Neuronal stem cell (in vitro differentiated cells): ENCODE results near the gene GARNL3.

Experiments used
- DNase-seq: peaks from one replicate; pipeline ENCODE4 v3.0.0-alpha.2; 2013; ENCODE audit warnings: low spot score
- H2AFZ ChIP-seq: one replicate; pipeline ENCODE4 v1.6.1; 2013; ENCODE audit warnings: mild to moderate bottlenecking, low read length, inconsistent platforms
- H2AK5ac ChIP-seq: 2 replicates; pipeline ENCODE4 v1.6.1; 2013; ENCODE audit warnings: low read depth, mild to moderate bottlenecking, inconsistent platforms, low read length, moderate library complexity, mixed read lengths
- H2BK120ac ChIP-seq: 2 replicates; pipeline ENCODE4 v1.6.1; 2013; ENCODE audit warnings: low read depth, mild to moderate bottlenecking, inconsistent platforms, low read length, moderate library complexity, mixed read lengths
- H2BK12ac ChIP-seq: one replicate; pipeline ENCODE4 v1.6.1; 2013; ENCODE audit warnings: low read length, inconsistent platforms
- H2BK15ac ChIP-seq: 2 replicates; pipeline ENCODE4 v1.6.1; 2013; ENCODE audit warnings: mild to moderate bottlenecking, low read length, inconsistent platforms, mixed read lengths
- H2BK5ac ChIP-seq: one replicate; pipeline ENCODE4 v1.6.1; 2013; ENCODE audit warnings: inconsistent platforms, mild to moderate bottlenecking, low read length, moderate library complexity
- H3K14ac ChIP-seq: one replicate; pipeline ENCODE4 v1.6.1; 2013; ENCODE audit warnings: low read length, inconsistent platforms
- H3K18ac ChIP-seq: 2 replicates; pipeline ENCODE4 v1.6.1; 2013; ENCODE audit warnings: low read length, inconsistent platforms
- H3K23ac ChIP-seq: 2 replicates; pipeline ENCODE4 v1.6.1; 2013; ENCODE audit warnings: low read depth, mild to moderate bottlenecking, mixed read lengths, low read length, inconsistent platforms; ENCODE audit not compliant: poor library complexity
- H3K27ac ChIP-seq: replicated peaks from 3 replicates; pipeline ENCODE4 v1.5.1; 2013; ENCODE audit warnings: low read length, inconsistent platforms
- H3K27me3 ChIP-seq, 3 experiments: 2 replicates each; pipeline ENCODE4 v1.6.1; 2013; ENCODE audit warnings: low read length in 3 of 3, mild to moderate bottlenecking in 2 of 3, inconsistent platforms in 1 of 3, low read depth in 1 of 3, mixed read lengths in 1 of 3, moderate library complexity in 1 of 3; ENCODE audit not compliant: control insufficient read depth in 3 of 3, insufficient read depth in 3 of 3
- H3K36me3 ChIP-seq, 2 donors: replicated peaks in 1 of 2; 2 replicates each; pipeline ENCODE4 v1.6.1; 2013; ENCODE audit warnings: low read length in 2 of 2; ENCODE audit not compliant: control insufficient read depth in 2 of 2, insufficient read depth in 2 of 2
- H3K4ac ChIP-seq: 2 replicates; pipeline ENCODE4 v1.6.1; 2013; ENCODE audit warnings: inconsistent platforms, mild to moderate bottlenecking, low read length, moderate library complexity
- H3K4me1 ChIP-seq, 2 donors: 1 replicate in 1 of 2; 2 replicates in 1 of 2; pipeline ENCODE4 v1.6.1; 2013; ENCODE audit warnings: low read length in 2 of 2, low read depth in 1 of 2; ENCODE audit not compliant: control insufficient read depth in 2 of 2, insufficient read depth in 1 of 2
- H3K4me2 ChIP-seq: one replicate; pipeline ENCODE4 v1.6.1; 2013; ENCODE audit warnings: mild to moderate bottlenecking, low read length, inconsistent platforms; ENCODE audit not compliant: insufficient read depth, poor library complexity, severe bottlenecking
- H3K4me3 ChIP-seq, 2 donors: 2 replicates each; pipeline ENCODE4 v1.5.1; 2013; ENCODE audit warnings: low read length in 2 of 2, mild to moderate bottlenecking in 2 of 2, inconsistent platforms in 1 of 2, moderate library complexity in 1 of 2
- H3K79me1 ChIP-seq: one replicate; pipeline ENCODE4 v1.6.1; 2013; ENCODE audit warnings: low read depth, mild to moderate bottlenecking, inconsistent platforms, low read length, moderate library complexity
- H3K9ac ChIP-seq: one replicate; pipeline ENCODE4 v1.6.1; 2013; ENCODE audit warnings: mild to moderate bottlenecking, low read depth, low read length, inconsistent platforms; ENCODE audit not compliant: poor library complexity
- H3K9me3 ChIP-seq, 2 donors: replicated peaks in 1 of 2; 2 replicates each; pipeline versions ENCODE3 to v1.6.1; 2013; ENCODE audit warnings: low read length in 2 of 2, mild to moderate bottlenecking in 2 of 2, inconsistent platforms in 1 of 2, low read depth in 1 of 2, mixed read lengths in 1 of 2, moderate library complexity in 1 of 2; ENCODE audit not compliant: control insufficient read depth in 2 of 2, insufficient read depth in 1 of 2
- H4K8ac ChIP-seq: one replicate; pipeline ENCODE4 v1.6.1; 2013; ENCODE audit warnings: low read depth, mild to moderate bottlenecking, inconsistent platforms, low read length, moderate library complexity
- H4K91ac ChIP-seq: one replicate; pipeline ENCODE4 v1.6.1; 2013; ENCODE audit warnings: low read length, low read depth, mild to moderate bottlenecking, inconsistent platforms; ENCODE audit not compliant: poor library complexity
- WGBS, 2 donors: extraction: QIAGEN DNeasy Blood & Tissue Kit; methylation state at CpG; one replicate each; pipeline ENCODE4 v1.1.7; 2013; ENCODE audit warnings: missing lambda C conversion rate in 2 of 2, mixed read lengths in 1 of 2; ENCODE audit not compliant: insufficient read length in 2 of 2, insufficient replicate concordance in 1 of 2; ENCODE audit errors: extremely low coverage in 2 of 2; 5-methylcytosine and 5-hydroxymethylcytosine counted together

GARNL3 gene

DNA sequence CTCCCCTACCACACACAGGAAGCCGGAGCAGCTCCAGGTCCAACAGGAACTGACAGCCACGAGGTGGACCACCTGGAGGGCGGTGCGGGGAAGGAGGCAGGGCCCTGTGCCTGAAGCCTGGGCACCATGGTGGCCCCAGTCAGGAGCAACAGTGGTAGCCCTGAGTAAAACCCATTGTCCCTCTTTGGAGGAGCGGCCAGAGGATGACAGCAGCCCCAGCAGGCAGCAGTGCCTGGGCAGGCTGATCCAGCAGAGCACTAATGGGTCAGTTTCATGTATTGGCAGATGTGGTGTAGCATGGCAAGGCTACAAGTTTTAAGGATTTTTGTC lies 47.7 kb upstream of the GARNL3 start:
- no CpG with 5 or more reads among the region's 5 CpGs for WGBS, 2 donors
- Histone ChIP-seq H2BK12ac (no peak overlapping the region), H3K9me3 (no peaks in the 10 kb centered on the region), H3K9ac (no peak overlapping the region), H3K4me1 (no peaks in the 10 kb centered on the region), H4K8ac (no peak overlapping the region), H3K18ac (no peak overlapping the region), H4K91ac (no peak overlapping the region), H3K23ac (peak overlapping the region; percentile 10), H2BK120ac (no peak overlapping the region), H3K27ac (no peak overlapping the region), H3K27me3 (no peaks in the 10 kb centered on the region), H3K4me2 (no peak overlapping the region), H2BK15ac (no peak overlapping the region), H3K14ac (no peak overlapping the region), H3K4me3 (no peak overlapping the region), H2AFZ (no peak overlapping the region), H2AK5ac (no peak overlapping the region), H2BK5ac (no peak overlapping the region), H3K4ac (no peak overlapping the region), H3K79me1 (no peaks in the 10 kb centered on the region), H3K36me3 (no peaks in the 10 kb centered on the region)
- DNase-seq = no peak

DNA sequence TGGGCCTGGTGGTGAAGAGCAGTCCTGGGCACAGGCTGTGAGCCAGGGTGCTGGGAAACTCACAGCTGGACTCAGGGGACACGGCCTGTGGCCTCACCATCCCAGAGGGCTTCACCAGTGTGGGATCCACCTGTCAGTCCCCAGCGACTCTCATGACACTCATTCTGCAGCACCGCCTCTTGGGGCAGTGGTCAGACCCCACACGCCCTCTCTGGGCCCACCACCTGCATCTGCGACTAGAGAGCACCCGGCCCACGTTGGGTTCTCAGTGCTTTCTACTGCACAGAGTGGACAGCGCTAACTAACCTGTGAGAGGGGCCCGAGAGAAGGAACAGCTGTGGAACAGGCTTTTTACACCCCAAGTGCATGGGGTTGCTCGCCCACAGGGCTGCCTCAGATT lies 45.8 kb upstream of the GARNL3 start:
- H3K4me2 ChIP-seq = no peak overlapping the region
- no peak for DNase-seq
- H3K79me1 ChIP-seq = no peaks in the 10 kb centered on the region
- peaks cover 0 to 1% of the 10 kb centered on the region in 2 donors for H3K4me1 ChIP-seq
- H3K23ac ChIP-seq = no peak overlapping the region
- no peak overlapping the region for H3K9ac ChIP-seq
- no peak overlapping the region for H3K14ac ChIP-seq
- no peak overlapping the region for H3K18ac ChIP-seq
- no peak overlapping the region for H2BK15ac ChIP-seq
- H2BK5ac ChIP-seq = no peak overlapping the region
- H3K9me3 ChIP-seq = no peaks in the 10 kb centered on the region
- no peak overlapping the region for H3K4me3 ChIP-seq
- H3K27me3 ChIP-seq = peaks cover 0 to 17% (median 8%) of the 10 kb centered on the region in 3 experiments
- H3K4ac ChIP-seq = no peak overlapping the region
- no peak overlapping the region for H3K27ac ChIP-seq
- H2AK5ac ChIP-seq = no peak overlapping the region
- no peak overlapping the region for H2AFZ ChIP-seq
- no peak overlapping the region for H4K8ac ChIP-seq
- no peak overlapping the region for H2BK12ac ChIP-seq
- H3K36me3 ChIP-seq = no peaks in the 10 kb centered on the region
- WGBS, 2 donors = no CpG with 5 or more reads among the region's 10 CpGs
- H2BK120ac ChIP-seq = no peak overlapping the region
- no peak overlapping the region for H4K91ac ChIP-seq

DNA sequence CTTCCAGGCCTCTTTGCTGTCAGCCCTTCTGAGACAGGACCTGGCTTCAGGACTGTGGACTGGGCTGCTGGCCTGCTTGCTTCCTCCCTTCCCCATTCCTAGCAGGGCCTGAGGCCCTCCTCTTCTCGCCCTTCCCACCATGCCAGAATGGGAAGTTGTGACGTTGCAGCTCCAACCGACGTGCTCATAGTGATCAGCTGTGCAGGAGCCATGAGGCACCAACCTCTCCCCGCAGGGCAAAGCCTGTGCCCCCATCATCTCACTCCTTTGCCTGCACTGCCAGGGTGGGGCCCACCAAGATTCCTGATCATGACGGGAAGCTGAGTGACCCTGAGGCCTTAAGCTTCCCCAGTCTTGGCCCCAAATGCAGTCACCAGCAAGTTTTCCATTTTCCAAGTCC lies 45.1 kb upstream of the GARNL3 start:
- H3K14ac ChIP-seq = no peak overlapping the region
- H3K4ac ChIP-seq = no peak overlapping the region
- H3K36me3 ChIP-seq = no peaks in the 10 kb centered on the region
- no peak overlapping the region for H2BK15ac ChIP-seq
- H3K9me3 ChIP-seq = no peaks in the 10 kb centered on the region
- peaks cover 0 to 5% of the 10 kb centered on the region in 2 donors for H3K4me1 ChIP-seq
- H3K79me1 ChIP-seq = no peaks in the 10 kb centered on the region
- peaks cover 0 to 20% (median 11%) of the 10 kb centered on the region in 3 experiments for H3K27me3 ChIP-seq
- H2AFZ ChIP-seq = no peak overlapping the region
- WGBS, 2 donors = no CpG with 5 or more reads among the region's 6 CpGs
- no peak overlapping the region for H3K27ac ChIP-seq
- no peak overlapping the region for H2BK5ac ChIP-seq
- H3K4me3 ChIP-seq = no peak overlapping the region
- H2AK5ac ChIP-seq = no peak overlapping the region
- no peak overlapping the region for H3K4me2 ChIP-seq
- no peak overlapping the region for H3K18ac ChIP-seq
- no peak overlapping the region for H2BK120ac ChIP-seq
- H4K8ac ChIP-seq = no peak overlapping the region
- DNase-seq = no peak
- H3K9ac ChIP-seq = peak overlapping the region; percentile 25
- H2BK12ac ChIP-seq = no peak overlapping the region
- H4K91ac ChIP-seq = no peak overlapping the region
- no peak overlapping the region for H3K23ac ChIP-seq

DNA sequence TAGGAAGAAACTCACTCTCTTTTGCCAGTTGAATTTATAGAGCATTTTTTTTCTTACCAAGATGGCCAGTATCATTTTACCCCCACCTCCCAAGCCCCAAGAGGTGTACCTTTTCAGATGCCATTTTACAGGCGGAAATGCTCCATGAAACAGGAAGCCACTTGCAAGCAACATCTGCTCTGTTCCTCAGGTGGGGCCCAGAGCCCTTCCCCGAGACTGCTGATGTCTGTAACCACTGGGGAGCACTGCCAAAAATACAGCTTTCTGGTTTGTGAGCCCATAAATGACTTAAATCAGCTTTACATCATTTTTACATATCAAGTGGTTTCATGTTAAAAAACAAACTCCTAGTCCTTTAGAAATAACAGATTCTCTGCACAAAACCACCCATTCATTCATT lies 42.9 kb upstream of the GARNL3 start:
- H3K27ac ChIP-seq = no peak overlapping the region
- no peak overlapping the region for H3K4ac ChIP-seq
- H2AFZ ChIP-seq = no peak overlapping the region
- H3K9ac ChIP-seq = no peak overlapping the region
- H3K23ac ChIP-seq = no peak overlapping the region
- no peak overlapping the region for H2AK5ac ChIP-seq
- H3K4me1 ChIP-seq = peaks cover 0 to 7% of the 10 kb centered on the region in 2 donors
- H3K27me3 ChIP-seq = peaks cover 2 to 27% (median 20%) of the 10 kb centered on the region in 3 experiments
- H2BK12ac ChIP-seq = no peak overlapping the region
- H3K18ac ChIP-seq = no peak overlapping the region
- no peak overlapping the region for H2BK15ac ChIP-seq
- H4K8ac ChIP-seq = no peak overlapping the region
- no peak overlapping the region for H2BK120ac ChIP-seq
- no peak overlapping the region for H3K14ac ChIP-seq
- no peaks in the 10 kb centered on the region for H3K79me1 ChIP-seq
- H3K36me3 ChIP-seq = no peaks in the 10 kb centered on the region
- no peak overlapping the region for H3K4me3 ChIP-seq
- no peak overlapping the region for H3K4me2 ChIP-seq
- no peaks in the 10 kb centered on the region for H3K9me3 ChIP-seq
- H4K91ac ChIP-seq = no peak overlapping the region
- no peak for DNase-seq
- H2BK5ac ChIP-seq = no peak overlapping the region
- no CpG with 5 or more reads among the region's 2 CpGs for WGBS, 2 donors
